Measurements from ENCODE around the gene CHCHD1. TPM values are rescaled to one million over a fixed set of nuclear protein-coding genes. Genes with fewer than 3 reads are reported as not detected.

Gene CHCHD1
- total RNA-seq, 2 experiments from 2014 or later: 28.9 to 33.0 TPM

GRCh38 chr10:73798927-73799560 is 17.2 kb downstream of the CHCHD1 start:
- intact Hi-C loops (cut with micrococcal nuclease): no loop called here
- CTCF ChIA-PET: interaction anchor here (1.2 kb wide), 1 partner anchor 87 kb away, joined by 3 read pairs; no protein-coding TSS in a partner anchor
- peaks cover 38% of the 10 kb centered on the region for H3K36me3 Mint-ChIP-seq (ENCODE audit: low read depth)
- H3K27ac Mint-ChIP-seq: no peak overlapping the region
- DNase-seq: no peak
- peak; percentile 17 for ATAC-seq
- TF ChIP-seq, protein P1, sequence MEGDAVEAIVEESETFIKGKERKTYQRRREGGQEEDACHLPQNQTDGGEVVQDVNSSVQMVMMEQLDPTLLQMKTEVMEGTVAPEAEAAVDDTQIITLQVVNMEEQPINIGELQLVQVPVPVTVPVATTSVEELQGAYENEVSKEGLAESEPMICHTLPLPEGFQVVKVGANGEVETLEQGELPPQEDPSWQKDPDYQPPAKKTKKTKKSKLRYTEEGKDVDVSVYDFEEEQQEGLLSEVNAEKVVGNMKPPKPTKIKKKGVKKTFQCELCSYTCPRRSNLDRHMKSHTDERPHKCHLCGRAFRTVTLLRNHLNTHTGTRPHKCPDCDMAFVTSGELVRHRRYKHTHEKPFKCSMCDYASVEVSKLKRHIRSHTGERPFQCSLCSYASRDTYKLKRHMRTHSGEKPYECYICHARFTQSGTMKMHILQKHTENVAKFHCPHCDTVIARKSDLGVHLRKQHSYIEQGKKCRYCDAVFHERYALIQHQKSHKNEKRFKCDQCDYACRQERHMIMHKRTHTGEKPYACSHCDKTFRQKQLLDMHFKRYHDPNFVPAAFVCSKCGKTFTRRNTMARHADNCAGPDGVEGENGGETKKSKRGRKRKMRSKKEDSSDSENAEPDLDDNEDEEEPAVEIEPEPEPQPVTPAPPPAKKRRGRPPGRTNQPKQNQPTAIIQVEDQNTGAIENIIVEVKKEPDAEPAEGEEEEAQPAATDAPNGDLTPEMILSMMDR (IDR thresholded peaks at IDR 0.05): no peak
- POLR2A ChIA-PET: interaction anchor here (0.7 to 8.4 kb wide), 6 partner anchors 8 to 37 kb away, joined by 3 to 110 read pairs (median 5); partner anchors contain the start of genes NDST2 and ZSWIM8
- H3K4me3 Mint-ChIP-seq: no peak overlapping the region
- no peaks in the 10 kb centered on the region for H3K27me3 Mint-ChIP-seq
- no peaks in the 10 kb centered on the region for H3K9me3 Mint-ChIP-seq
- H3K4me1 Mint-ChIP-seq (ENCODE audit: low read depth): peaks cover 11% of the 10 kb centered on the region

- Mint-ChIP-seq H3K27ac (peak overlapping the region; percentile 49), H3K4me3 (no peak overlapping the region), H3K36me3 (ENCODE audit: low read depth) (peaks cover 35% of the 10 kb centered on the region), H3K9me3 (no peaks in the 10 kb centered on the region), H3K4me1 (ENCODE audit: low read depth) (peaks cover 14% of the 10 kb centered on the region), H3K27me3 (no peaks in the 10 kb centered on the region)
- no peak for DNase-seq
- ChIA-PET POLR2A (interaction anchor here (1.0 to 8.4 kb wide), 5 partner anchors 7 to 14 kb away, joined by 3 to 110 read pairs (median 12); partner anchors contain the start of genes NDST2 and ZSWIM8), CTCF (interaction anchor here (0.9 to 1.2 kb wide), 2 partner anchors 9 to 86 kb away, joined by 3 read pairs; no protein-coding TSS in a partner anchor)
- intact Hi-C loops (cut with micrococcal nuclease): no loop called here
- ATAC-seq: no peak
- TF ChIP-seq, protein P1 (IDR thresholded peaks at IDR 0.05): no peak
These were observed 18.2 kb downstream of the CHCHD1 start for GRCh38 chr10:73799899-73800559.

DNA sequence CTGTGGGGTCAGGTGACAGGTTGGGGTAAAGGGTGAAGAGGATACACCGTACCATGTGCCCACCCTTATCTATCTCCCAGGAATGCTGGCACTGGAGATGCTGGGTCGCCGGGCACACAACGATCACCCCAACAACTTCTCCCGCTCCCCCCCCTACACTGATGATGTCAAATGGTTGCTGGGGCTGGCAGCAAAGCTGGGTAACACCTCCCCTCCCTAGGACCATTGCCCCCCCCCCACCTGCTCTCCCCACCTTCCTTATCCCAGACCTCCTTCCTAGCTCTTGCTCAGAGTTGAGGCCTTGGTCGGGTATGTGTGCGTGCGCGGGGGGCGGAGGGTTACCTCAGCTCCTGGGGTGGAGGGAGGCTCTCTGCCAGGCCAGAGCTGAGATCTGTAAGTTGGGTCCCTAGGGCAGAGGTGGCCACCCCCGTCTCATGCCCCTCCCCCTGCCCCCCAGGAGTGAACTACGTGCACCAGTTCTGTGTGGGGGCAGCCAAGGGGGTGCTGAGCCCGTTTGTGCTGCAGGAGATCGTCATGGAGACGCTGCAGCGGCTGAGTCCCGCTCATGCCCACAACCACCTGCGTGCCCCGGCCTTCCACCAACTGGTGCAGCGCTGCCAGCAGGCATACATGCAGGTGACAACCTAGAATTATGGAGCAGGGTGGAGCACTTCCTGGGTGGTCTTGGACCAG is 18.9 kb downstream of the CHCHD1 start:
- H3K9me3 Mint-ChIP-seq: no peaks in the 10 kb centered on the region
- ATAC-seq: no peak
- no peak overlapping the region for H3K27ac Mint-ChIP-seq
- intact Hi-C loops (cut with micrococcal nuclease): no loop called here
- DNase-seq: no peak
- peaks cover 38% of the 10 kb centered on the region for H3K36me3 Mint-ChIP-seq (ENCODE audit: low read depth)
- no peak overlapping the region for H3K4me3 Mint-ChIP-seq
- ChIA-PET POLR2A (interaction anchor here (0.7 to 3.9 kb wide), 4 partner anchors 9 to 21 kb away, joined by 3 to 23 read pairs (median 8); partner anchors contain the start of gene ZSWIM8), CTCF (interaction anchor here (0.9 kb wide), 1 partner anchor 9 kb away, joined by 3 read pairs; no protein-coding TSS in a partner anchor)
- H3K4me1 Mint-ChIP-seq (ENCODE audit: low read depth): peaks cover 15% of the 10 kb centered on the region
- TF ChIP-seq, protein P1 (IDR thresholded peaks at IDR 0.05): no peak
- no peaks in the 10 kb centered on the region for H3K27me3 Mint-ChIP-seq

DNA sequence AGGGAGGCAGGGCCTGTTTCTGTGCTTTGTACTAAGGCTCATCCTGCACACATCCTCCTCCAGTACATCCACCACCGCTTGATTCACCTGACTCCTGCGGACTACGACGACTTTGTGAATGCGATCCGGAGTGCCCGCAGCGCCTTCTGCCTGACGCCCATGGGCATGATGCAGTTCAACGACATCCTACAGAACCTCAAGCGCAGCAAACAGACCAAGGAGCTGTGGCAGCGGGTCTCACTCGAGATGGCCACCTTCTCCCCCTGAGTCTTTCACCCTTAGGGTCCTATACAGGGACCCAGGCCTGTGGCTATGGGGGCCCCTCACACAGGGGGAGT is 19.4 kb downstream of the CHCHD1 start:
- Mint-ChIP-seq H3K4me1 (ENCODE audit: low read depth) (peaks cover 20% of the 10 kb centered on the region), H3K27me3 (no peaks in the 10 kb centered on the region), H3K27ac (no peak overlapping the region), H3K36me3 (ENCODE audit: low read depth) (peaks cover 43% of the 10 kb centered on the region), H3K9me3 (no peaks in the 10 kb centered on the region), H3K4me3 (no peak overlapping the region)
- ATAC-seq (no peak), DNase-seq (no peak)
- ChIA-PET POLR2A (interaction anchor here (0.7 to 3.9 kb wide), 5 partner anchors 9 to 20 kb away, joined by 3 to 23 read pairs (median 3); partner anchors contain the start of gene ZSWIM8), CTCF (no interaction called here)
- TF ChIP-seq, protein P1 (IDR thresholded peaks at IDR 0.05): no peak
- intact Hi-C loops (cut with micrococcal nuclease): no loop called here
